Measurements from ENCODE around the gene RBMS2. TPM values are rescaled to one million over a fixed set of nuclear protein-coding genes. Genes with fewer than 3 reads are reported as not detected.

RBMS2 gene
- total and polyA plus RNA-seq, 4 experiments from 2014 or later: 0.39 to 2.0 (median 1.5) TPM

DNA sequence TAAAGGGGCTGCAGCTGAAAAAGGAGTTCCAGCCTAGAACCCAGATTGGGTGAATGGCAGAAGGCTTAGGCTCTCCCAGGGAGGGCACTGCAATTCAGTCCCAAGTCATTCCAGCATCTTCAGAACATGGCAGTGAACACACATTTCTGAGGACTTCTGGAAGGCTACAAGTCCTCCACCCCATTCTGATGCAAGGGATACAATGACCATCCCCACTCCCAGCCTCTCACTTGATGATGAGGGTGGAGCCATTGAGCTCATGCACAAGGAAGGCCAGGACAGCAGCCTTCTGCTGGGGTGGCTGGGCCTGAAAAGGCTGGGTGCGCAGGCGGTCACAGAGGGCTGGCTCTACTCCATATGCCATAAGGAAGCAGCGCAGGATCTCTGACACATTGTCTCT is 82.7 kb downstream of the RBMS2 start:
- Mint-ChIP-seq H3K36me3 (peaks cover 67 to 88% of the 10 kb centered on the region in 2 donors), H3K27me3 (no peaks in the 10 kb centered on the region), H3K4me1 (no peaks in the 10 kb centered on the region), H3K9me3 (no peaks in the 10 kb centered on the region), H3K4me3 (no peak overlapping the region), H3K27ac (peak overlapping the region in 2 of 7 donors; percentile 24 to 87)
- Histone ChIP-seq H3K27ac (ENCODE audit: low read depth, low read length) (no peak overlapping the region), H3K36me3 (ENCODE audit: insufficient read depth, low read length) (peaks cover 89% of the 10 kb centered on the region), H3K4me3 (ENCODE audit: low read length in 2 of 2) (no peak overlapping the region), H3K27me3 (ENCODE audit: insufficient read depth, low read length) (no peaks in the 10 kb centered on the region), H3K9me3 (ENCODE audit: control insufficient read depth in 1 of 2, low read length in 2 of 2) (no peaks in the 10 kb centered on the region), H3K4me1 (ENCODE audit: insufficient read depth, low read length) (no peaks in the 10 kb centered on the region)
- CTCF ChIA-PET (ENCODE audit: partially characterized antibody): interaction anchor here (1.5 to 1.9 kb wide), 3 partner anchors 9 to 90 kb away, joined by 3 to 6 read pairs (median 5); no protein-coding TSS in a partner anchor
- intact Hi-C loops (cut with micrococcal nuclease): no loop called here
- no peak for DNase-seq
- POLR2A ChIA-PET (ENCODE audit: partially characterized antibody): no interaction called here

DNA sequence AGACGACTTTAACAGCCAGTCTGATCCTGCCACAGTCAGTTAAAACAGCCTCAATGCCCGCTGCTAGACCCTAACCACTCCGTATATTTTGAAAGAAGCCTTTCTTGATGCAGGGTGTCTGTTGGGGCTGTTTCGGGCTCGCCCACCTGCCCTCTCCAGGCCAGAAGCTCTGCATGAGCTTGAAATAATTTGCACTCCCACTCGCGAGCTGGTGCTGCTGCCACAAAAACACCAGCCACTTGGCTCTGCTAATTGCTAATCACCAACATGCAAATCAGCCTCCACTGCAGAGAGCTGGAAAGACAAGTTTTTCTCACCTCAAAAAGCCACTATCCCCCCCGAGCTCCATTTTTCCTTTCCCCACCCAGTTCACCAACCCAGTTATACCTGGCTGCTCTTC is 93.0 kb downstream of the RBMS2 start:
- peaks cover 7% of the 10 kb centered on the region for H3K4me1 ChIP-seq (ENCODE audit: insufficient read depth, low read length)
- no peak overlapping the region for H3K4me3 ChIP-seq (ENCODE audit: low read length in 2 of 2)
- H3K36me3 Mint-ChIP-seq: peaks cover 78 to 90% of the 10 kb centered on the region in 2 donors
- no peak for DNase-seq
- H3K9me3 Mint-ChIP-seq: no peaks in the 10 kb centered on the region
- peaks cover 80% of the 10 kb centered on the region for H3K36me3 ChIP-seq (ENCODE audit: insufficient read depth, low read length)
- no peak overlapping the region for H3K27ac ChIP-seq (ENCODE audit: low read depth, low read length)
- H3K4me1 Mint-ChIP-seq: peaks cover 7 to 24% (median 10%) of the 10 kb centered on the region in 4 donors
- H3K27me3 Mint-ChIP-seq: no peaks in the 10 kb centered on the region
- peak overlapping the region in 1 of 8 donors; percentile 20 for H3K4me3 Mint-ChIP-seq
- intact Hi-C loops (cut with micrococcal nuclease): no loop called here
- POLR2A ChIA-PET (ENCODE audit: partially characterized antibody): interaction anchor here (1.0 to 3.6 kb wide), 3 partner anchors 14 to 32 kb away, joined by 3 to 14 read pairs (median 3); partner anchors contain the start of gene ATP5F1B
- no peaks in the 10 kb centered on the region for H3K9me3 ChIP-seq (ENCODE audit: control insufficient read depth in 1 of 2, low read length in 2 of 2)
- CTCF ChIA-PET (ENCODE audit: partially characterized antibody): interaction anchor here (2.3 kb wide), 1 partner anchor 22 kb away, joined by 7 read pairs; no protein-coding TSS in a partner anchor
- H3K27me3 ChIP-seq (ENCODE audit: insufficient read depth, low read length): no peaks in the 10 kb centered on the region
- peak overlapping the region in 4 of 7 donors; percentile 22 to 68 (median 36) for H3K27ac Mint-ChIP-seq

DNA sequence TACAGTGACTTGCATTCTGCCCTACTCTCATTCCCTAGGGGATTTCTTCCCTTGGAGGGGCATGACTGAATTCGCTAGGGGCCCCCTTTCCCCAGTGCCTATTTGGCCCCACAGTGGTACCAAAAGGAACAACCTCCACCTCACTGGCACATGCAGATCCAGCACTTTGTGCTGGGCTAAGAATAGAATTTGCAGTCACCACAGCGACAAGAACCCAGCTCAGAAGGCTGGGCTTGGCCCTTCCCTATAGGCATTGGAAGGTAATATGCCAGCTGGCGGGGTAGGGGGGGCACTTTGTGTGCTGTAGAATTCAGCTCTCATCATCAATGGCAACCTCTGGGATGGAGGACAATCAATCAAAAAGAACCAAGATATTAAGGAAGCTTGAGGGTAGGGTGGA is 94.6 kb downstream of the RBMS2 start:
- peaks cover 15% of the 10 kb centered on the region for H3K4me1 ChIP-seq (ENCODE audit: insufficient read depth, low read length)
- intact Hi-C loops (cut with micrococcal nuclease): no loop called here
- peaks cover 68% of the 10 kb centered on the region for H3K36me3 ChIP-seq (ENCODE audit: insufficient read depth, low read length)
- Mint-ChIP-seq H3K27me3 (no peaks in the 10 kb centered on the region), H3K27ac (peak overlapping the region in 4 of 7 donors; percentile 51 to 78 (median 62)), H3K4me1 (peaks cover 14 to 38% (median 23%) of the 10 kb centered on the region in 4 donors), H3K4me3 (no peak overlapping the region), H3K36me3 (peaks cover 67 to 87% of the 10 kb centered on the region in 2 donors), H3K9me3 (no peaks in the 10 kb centered on the region)
- H3K27ac ChIP-seq (ENCODE audit: low read depth, low read length): no peak overlapping the region
- ChIA-PET POLR2A (ENCODE audit: partially characterized antibody) (no interaction called here), CTCF (ENCODE audit: partially characterized antibody) (interaction anchor here (1.0 to 1.1 kb wide), 2 partner anchors 12 to 20 kb away, joined by 3 to 5 read pairs; no protein-coding TSS in a partner anchor)
- no peak overlapping the region for H3K4me3 ChIP-seq (ENCODE audit: low read length in 2 of 2)
- H3K9me3 ChIP-seq (ENCODE audit: control insufficient read depth in 1 of 2, low read length in 2 of 2): no peaks in the 10 kb centered on the region
- no peak for DNase-seq
- no peaks in the 10 kb centered on the region for H3K27me3 ChIP-seq (ENCODE audit: insufficient read depth, low read length)

DNA sequence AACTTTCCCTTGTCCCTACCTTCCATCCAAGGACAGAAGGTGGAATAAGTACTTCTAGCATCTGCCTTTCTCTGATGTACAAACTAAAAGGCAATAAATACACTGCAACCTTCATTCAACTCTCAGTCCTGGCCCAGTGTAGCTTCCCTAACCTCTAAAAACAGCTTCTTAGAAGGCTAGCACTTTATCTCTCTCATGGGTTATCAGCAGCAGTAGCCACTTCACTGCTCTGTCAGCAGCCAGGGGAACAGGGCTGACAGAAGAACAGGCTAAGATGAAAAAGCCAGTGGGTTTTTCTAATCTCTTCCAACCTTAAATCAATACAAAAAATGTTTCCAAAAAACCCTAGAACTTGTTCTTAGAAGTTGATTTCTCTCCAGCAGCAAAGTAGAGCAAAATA is 95.3 kb downstream of the RBMS2 start:
- ChIA-PET CTCF (ENCODE audit: partially characterized antibody) (interaction anchor here (1.0 to 1.1 kb wide), 2 partner anchors 12 to 20 kb away, joined by 3 to 5 read pairs; no protein-coding TSS in a partner anchor), POLR2A (ENCODE audit: partially characterized antibody) (interaction anchor here (1.0 to 1.3 kb wide), 2 partner anchors 12 to 14 kb away, joined by 3 to 9 read pairs; partner anchors contain the start of gene BAZ2A)
- peaks cover 60 to 81% of the 10 kb centered on the region in 2 donors for H3K36me3 Mint-ChIP-seq
- H3K4me1 ChIP-seq (ENCODE audit: insufficient read depth, low read length): peaks cover 21% of the 10 kb centered on the region
- H3K27me3 Mint-ChIP-seq: no peaks in the 10 kb centered on the region
- no peaks in the 10 kb centered on the region for H3K9me3 ChIP-seq (ENCODE audit: control insufficient read depth in 1 of 2, low read length in 2 of 2)
- H3K36me3 ChIP-seq (ENCODE audit: insufficient read depth, low read length): peaks cover 61% of the 10 kb centered on the region
- no peak overlapping the region for H3K4me3 Mint-ChIP-seq
- no peak for DNase-seq
- H3K27ac Mint-ChIP-seq: peak overlapping the region in 3 of 7 donors; percentile 23 to 66 (median 48)
- H3K27ac ChIP-seq (ENCODE audit: low read depth, low read length): no peak overlapping the region
- no peaks in the 10 kb centered on the region for H3K9me3 Mint-ChIP-seq
- no peak overlapping the region for H3K4me3 ChIP-seq (ENCODE audit: low read length in 2 of 2)
- no peaks in the 10 kb centered on the region for H3K27me3 ChIP-seq (ENCODE audit: insufficient read depth, low read length)
- peaks cover 15 to 40% (median 24%) of the 10 kb centered on the region in 4 donors for H3K4me1 Mint-ChIP-seq
- intact Hi-C loops (cut with micrococcal nuclease): no loop called here

DNA sequence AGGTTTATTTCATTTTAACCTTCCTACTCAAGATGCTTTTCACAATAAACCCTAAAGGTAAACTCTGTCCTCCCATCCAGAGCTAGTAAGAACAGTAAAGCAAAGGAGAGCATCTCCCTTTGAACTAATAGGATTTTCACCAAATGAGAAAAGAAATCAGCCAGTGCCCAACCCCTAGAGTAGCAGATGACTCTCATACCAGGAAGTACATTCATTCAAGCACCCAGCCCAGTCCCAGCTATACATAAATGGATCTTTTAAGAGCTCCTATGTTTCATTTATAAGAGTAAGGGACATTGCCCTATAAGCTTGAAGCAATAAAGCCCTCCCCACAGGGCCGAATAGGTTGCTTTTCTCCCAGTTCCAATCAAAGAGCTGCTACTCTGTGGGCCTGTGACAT is 100.9 kb downstream of the RBMS2 start:
- Histone ChIP-seq H3K9me3 (ENCODE audit: control insufficient read depth in 1 of 2, low read length in 2 of 2) (no peaks in the 10 kb centered on the region), H3K4me1 (ENCODE audit: insufficient read depth, low read length) (peaks cover 70% of the 10 kb centered on the region), H3K4me3 (ENCODE audit: low read length in 2 of 2) (no peak overlapping the region), H3K27me3 (ENCODE audit: insufficient read depth, low read length) (no peaks in the 10 kb centered on the region), H3K27ac (ENCODE audit: low read depth, low read length) (no peak overlapping the region), H3K36me3 (ENCODE audit: insufficient read depth, low read length) (peaks cover 12% of the 10 kb centered on the region)
- POLR2A ChIA-PET (ENCODE audit: partially characterized antibody): interaction anchor here (0.9 to 6.6 kb wide), 2 partner anchors 13 to 103 kb away, joined by 3 to 67 read pairs; partner anchors contain the start of gene NACA
- H3K36me3 Mint-ChIP-seq: peaks cover 19 to 58% of the 10 kb centered on the region in 2 donors
- H3K4me1 Mint-ChIP-seq: peaks cover 44 to 72% (median 57%) of the 10 kb centered on the region in 4 donors
- no peaks in the 10 kb centered on the region for H3K27me3 Mint-ChIP-seq
- CTCF ChIA-PET (ENCODE audit: partially characterized antibody): interaction anchor here (1.4 to 9.3 kb wide), 3 partner anchors 13 to 23 kb away, joined by 3 to 68 read pairs (median 5); no protein-coding TSS in a partner anchor
- peak overlapping the region in 1 of 8 donors; percentile 10 for H3K4me3 Mint-ChIP-seq
- no peaks in the 10 kb centered on the region for H3K9me3 Mint-ChIP-seq
- intact Hi-C loops (cut with micrococcal nuclease): no loop called here
- H3K27ac Mint-ChIP-seq: peak overlapping the region in 4 of 7 donors; percentile 45 to 71 (median 58)
- DNase-seq: no peak

DNA sequence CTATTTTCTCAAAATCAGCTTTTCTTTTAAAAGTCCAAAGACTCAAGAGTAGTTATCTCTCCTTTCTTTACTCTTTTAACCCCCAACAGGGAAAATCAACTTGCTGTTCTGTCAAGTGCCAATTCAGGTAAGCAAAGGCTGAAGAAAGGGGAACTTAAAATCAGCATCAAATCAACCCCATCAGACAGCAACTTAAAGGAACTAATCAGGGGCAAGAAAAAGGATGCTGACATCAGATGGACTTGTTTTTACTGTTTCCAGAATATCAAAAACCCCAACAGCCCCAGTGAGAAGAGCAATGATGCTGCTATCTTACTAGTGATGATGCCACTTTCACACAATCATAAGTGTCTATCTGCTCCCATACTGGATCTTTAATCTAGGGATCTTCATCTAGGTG is 105.1 kb downstream of the RBMS2 start:
- ChIA-PET CTCF (ENCODE audit: partially characterized antibody) (interaction anchor here (0.7 to 9.3 kb wide), 3 partner anchors 9 to 60 kb away, joined by 3 to 68 read pairs (median 4); no protein-coding TSS in a partner anchor), POLR2A (ENCODE audit: partially characterized antibody) (interaction anchor here (0.8 to 6.6 kb wide), 4 partner anchors 9 to 61 kb away, joined by 3 to 67 read pairs (median 6); partner anchors contain the start of gene PTGES3)
- peaks cover 4% of the 10 kb centered on the region for H3K36me3 ChIP-seq (ENCODE audit: insufficient read depth, low read length)
- no peaks in the 10 kb centered on the region for H3K9me3 ChIP-seq (ENCODE audit: control insufficient read depth in 1 of 2, low read length in 2 of 2)
- H3K4me3 Mint-ChIP-seq: peak overlapping the region in 3 of 8 donors; percentile 5 to 6 (median 6)
- intact Hi-C loops (cut with micrococcal nuclease): no loop called here
- H3K4me1 Mint-ChIP-seq: peaks cover 40 to 73% (median 60%) of the 10 kb centered on the region in 4 donors
- peak overlapping the region; percentile 19 to 66 (median 49) for H3K27ac Mint-ChIP-seq
- H3K4me3 ChIP-seq (ENCODE audit: low read length in 2 of 2): no peak overlapping the region
- peaks cover 7 to 52% of the 10 kb centered on the region in 2 donors for H3K36me3 Mint-ChIP-seq
- peaks cover 0 to 2% (median 0%) of the 10 kb centered on the region in 8 donors for H3K9me3 Mint-ChIP-seq
- DNase-seq: no peak
- no peaks in the 10 kb centered on the region for H3K27me3 ChIP-seq (ENCODE audit: insufficient read depth, low read length)
- no peaks in the 10 kb centered on the region for H3K27me3 Mint-ChIP-seq
- H3K27ac ChIP-seq (ENCODE audit: low read depth, low read length): no peak overlapping the region
- H3K4me1 ChIP-seq (ENCODE audit: insufficient read depth, low read length): peaks cover 76% of the 10 kb centered on the region
